ENCODE measurements around the gene NECTIN2.

DNA sequence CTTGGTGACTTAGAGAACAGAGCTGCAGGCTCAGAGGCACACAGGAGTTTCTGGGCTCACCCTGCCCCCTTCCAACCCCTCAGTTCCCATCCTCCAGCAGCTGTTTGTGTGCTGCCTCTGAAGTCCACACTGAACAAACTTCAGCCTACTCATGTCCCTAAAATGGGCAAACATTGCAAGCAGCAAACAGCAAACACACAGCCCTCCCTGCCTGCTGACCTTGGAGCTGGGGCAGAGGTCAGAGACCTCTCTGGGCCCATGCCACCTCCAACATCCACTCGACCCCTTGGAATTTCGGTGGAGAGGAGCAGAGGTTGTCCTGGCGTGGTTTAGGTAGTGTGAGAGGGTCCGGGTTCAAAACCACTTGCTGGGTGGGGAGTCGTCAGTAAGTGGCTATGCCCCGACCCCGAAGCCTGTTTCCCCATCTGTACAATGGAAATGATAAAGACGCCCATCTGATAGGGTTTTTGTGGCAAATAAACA, 78.2 kb downstream of the NECTIN2 start:
- no peak for TF ChIP-seq KDM1A (IDR thresholded peaks at IDR 0.05; ENCODE audit: low read depth)
- no peak for TF ChIP-seq POLR2A (IDR thresholded peaks at IDR 0.05; ENCODE audit: low read length)
- TF ChIP-seq, protein P1, sequence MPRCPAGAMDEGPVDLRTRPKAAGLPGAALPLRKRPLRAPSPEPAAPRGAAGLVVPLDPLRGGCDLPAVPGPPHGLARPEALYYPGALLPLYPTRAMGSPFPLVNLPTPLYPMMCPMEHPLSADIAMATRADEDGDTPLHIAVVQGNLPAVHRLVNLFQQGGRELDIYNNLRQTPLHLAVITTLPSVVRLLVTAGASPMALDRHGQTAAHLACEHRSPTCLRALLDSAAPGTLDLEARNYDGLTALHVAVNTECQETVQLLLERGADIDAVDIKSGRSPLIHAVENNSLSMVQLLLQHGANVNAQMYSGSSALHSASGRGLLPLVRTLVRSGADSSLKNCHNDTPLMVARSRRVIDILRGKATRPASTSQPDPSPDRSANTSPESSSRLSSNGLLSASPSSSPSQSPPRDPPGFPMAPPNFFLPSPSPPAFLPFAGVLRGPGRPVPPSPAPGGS (IDR thresholded peaks at IDR 0.05) = no peak
- TF ChIP-seq, protein P2, sequence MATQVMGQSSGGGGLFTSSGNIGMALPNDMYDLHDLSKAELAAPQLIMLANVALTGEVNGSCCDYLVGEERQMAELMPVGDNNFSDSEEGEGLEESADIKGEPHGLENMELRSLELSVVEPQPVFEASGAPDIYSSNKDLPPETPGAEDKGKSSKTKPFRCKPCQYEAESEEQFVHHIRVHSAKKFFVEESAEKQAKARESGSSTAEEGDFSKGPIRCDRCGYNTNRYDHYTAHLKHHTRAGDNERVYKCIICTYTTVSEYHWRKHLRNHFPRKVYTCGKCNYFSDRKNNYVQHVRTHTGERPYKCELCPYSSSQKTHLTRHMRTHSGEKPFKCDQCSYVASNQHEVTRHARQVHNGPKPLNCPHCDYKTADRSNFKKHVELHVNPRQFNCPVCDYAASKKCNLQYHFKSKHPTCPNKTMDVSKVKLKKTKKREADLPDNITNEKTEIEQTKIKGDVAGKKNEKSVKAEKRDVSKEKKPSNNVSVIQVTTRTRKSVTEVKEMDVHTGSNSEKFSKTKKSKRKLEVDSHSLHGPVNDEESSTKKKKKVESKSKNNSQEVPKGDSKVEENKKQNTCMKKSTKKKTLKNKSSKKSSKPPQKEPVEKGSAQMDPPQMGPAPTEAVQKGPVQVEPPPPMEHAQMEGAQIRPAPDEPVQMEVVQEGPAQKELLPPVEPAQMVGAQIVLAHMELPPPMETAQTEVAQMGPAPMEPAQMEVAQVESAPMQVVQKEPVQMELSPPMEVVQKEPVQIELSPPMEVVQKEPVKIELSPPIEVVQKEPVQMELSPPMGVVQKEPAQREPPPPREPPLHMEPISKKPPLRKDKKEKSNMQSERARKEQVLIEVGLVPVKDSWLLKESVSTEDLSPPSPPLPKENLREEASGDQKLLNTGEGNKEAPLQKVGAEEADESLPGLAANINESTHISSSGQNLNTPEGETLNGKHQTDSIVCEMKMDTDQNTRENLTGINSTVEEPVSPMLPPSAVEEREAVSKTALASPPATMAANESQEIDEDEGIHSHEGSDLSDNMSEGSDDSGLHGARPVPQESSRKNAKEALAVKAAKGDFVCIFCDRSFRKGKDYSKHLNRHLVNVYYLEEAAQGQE (IDR thresholded peaks at IDR 0.05) = no peak
